NCI-H2081 (cell line): ENCODE measurements around the gene CDH22.

Source experiments
- DNase-seq, 2 experiments: peaks; one replicate each; lab custom pipeline; 2025; lab: John Stamatoyannopoulos, UW

CDH22 gene

DNA sequence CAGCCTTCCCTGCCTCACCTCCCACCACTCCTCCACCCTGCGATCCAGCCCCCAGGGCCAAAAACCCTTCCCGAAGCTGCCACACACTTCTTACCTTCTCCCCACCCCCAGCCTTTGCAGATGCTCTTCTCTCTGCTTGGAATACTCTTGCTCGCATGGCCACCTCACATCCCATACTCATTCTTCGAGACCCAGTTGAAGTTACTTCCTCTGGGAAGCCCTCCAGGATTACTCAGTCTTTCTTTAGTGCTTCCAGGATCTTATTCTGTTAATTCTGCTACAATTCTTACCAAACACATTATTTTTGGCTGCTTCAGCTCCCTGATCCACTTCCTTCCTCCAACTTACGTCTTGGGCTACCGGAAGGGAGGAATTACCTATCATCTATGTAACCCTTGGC lies 135.8 kb downstream of the CDH22 start:
- DNase-seq: no peak

DNA sequence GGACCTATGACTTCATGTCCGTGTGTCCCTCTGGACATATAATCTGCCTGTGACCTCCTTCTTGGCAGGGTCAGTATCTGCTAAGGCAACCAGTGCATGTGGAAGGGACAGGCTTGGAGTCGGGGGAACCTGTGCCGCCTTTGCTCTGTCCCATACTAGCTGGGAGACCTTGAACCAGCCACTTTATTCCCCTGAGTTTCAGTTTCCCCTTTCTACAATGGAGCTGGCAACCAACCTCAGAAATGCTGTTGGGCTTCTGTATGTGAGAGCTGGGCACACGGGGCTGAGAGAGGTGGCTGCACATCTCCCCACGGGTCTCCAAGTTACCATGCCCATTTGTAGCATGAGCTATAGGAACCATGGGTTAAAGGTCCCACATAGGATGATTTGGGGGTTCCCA lies 136.4 kb downstream of the CDH22 start:
- no peak for DNase-seq

DNA sequence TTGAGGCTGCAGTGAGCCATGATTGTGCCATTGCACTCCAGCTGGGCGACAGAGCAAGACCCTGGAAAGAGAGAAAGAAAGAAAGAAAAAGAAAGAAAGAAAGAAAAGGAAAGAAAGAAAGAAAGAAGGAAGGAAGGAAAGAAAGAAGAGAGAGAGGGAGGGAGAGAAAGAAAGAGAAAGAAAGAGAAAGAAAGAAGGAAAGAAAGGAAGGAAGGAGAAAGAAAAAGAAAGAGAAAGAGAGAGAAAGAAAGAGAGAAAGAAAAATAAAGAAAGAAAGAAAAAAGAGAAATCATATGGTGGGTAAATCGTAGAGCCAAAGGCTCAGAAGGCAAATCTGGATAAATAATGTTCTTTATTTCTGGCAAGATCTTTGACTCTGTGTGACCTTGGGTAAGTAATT lies 136.8 kb downstream of the CDH22 start:
- DNase-seq: no peak

DNA sequence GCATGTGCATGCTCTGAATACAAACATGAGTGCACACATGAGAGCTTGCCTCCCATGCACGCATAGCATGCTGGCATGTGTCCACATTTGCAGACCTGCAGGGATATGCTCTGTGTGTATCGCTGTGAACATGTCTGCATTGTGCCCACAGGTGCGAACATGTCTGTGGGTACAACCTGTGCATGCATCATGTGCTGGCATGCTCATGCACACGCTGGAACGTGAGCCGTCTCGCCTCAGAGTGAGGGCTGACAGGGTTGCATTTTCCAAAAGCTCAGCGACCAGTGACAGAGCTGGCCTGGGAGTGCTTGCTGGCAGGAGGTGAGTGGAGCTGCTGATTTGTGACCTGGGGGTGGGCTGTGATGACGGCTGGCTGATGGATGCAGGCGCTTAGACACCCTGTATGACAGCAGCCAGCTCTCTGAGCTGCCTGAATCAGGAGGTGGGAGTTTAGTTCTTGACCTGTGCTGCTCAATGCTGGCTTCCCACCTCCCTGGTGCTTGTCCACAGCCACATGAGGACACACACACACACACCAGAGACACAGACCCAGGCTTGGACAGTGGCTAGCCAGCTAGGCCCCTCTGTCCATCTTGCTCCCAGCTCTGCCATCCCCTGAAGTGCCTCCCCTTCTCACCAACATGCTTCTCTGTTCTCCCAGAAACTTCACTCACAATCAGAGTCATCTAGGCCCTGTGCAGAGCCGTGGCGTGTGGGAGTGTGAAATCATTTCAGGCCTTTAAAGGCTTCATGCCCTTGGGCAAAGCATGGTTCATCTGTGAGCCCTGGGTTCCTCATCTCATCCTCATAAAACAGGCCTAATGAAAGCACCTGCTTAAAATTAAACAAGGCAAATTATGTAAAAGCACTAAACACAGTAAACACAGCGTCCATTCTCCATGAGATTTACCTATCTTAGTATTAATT lies 138.8 kb downstream of the CDH22 start:
- peak in 1 of 2 experiments; percentile 11 for DNase-seq

DNA sequence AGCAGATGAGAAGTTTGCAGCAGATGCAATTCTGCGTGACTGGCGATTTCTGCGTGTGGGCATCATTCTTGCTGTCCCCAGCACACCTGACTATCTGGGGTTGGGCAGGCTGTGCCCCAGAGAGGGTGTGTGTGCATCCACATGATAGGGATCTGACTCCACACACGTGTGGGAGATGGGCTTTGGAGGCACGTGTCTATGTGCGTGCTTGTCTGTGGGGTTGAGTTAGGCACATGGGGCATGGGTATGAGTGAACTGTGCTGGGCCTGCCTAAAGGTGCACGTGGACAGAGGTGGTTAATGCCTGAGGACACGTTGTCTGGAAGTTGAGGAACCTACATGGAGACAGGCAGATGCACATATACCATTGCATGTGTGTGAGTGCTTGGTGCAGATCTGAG lies 139.9 kb downstream of the CDH22 start:
- DNase-seq: no peak

DNA sequence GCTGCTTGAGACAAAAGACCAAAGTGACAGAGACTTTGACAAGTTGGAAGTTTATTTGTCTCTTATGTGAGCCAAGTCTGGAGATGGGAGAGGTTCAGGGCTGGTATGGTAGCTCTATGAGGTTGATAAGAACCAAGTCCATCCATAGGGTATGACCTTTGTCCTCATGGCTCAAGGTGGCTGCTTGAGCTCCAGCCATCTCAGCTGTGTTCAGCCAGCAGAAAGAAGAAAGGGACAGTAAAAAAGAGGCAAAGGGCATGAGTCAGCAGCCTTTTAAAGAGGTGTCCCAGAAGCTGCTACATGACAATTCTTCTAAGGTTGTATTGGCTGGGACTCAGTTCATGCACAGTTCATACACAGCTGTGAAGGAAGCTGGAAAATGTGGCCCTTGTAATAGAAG lies 141.2 kb downstream of the CDH22 start:
- DNase-seq: no peak

DNA sequence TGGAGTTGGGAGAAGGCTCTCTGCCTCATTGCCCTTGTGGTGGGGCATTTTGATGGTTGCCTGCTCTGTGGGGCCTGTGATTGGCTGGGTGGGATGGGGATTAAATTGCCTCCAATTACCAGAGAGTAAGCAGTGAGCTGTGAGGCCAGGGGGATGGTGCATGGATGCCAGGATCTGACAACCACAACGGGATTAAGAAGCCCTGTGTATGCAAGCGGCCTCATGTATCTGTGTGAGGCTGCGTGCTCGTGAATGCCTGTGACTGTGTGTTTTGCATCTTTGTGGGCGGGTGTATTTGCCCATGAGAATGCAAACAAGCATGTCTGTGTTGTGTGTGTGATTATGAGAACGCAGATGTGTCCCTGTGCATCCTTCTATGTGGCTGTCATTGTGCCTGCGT lies 144.0 kb downstream of the CDH22 start:
- DNase-seq: no peak

DNA sequence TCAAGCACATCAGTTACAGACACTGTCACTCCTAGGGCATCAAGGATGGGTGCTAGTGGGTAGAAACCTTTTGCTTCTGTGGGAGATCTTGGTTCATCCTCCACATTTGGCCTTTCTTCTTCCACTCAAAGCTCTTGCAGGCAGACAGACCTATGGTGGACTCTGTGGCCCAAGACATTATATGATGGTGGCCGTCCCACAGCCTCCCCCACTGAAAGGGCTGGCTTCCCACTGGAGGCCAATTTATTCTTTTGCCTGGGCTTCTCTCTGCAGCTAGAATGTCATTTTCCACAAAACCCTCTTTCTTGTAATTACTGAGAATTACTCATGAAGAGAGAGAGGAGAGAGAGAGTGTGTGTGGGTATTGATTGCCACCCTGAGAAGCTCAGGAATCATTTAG lies 146.4 kb downstream of the CDH22 start:
- no peak for DNase-seq

DNA sequence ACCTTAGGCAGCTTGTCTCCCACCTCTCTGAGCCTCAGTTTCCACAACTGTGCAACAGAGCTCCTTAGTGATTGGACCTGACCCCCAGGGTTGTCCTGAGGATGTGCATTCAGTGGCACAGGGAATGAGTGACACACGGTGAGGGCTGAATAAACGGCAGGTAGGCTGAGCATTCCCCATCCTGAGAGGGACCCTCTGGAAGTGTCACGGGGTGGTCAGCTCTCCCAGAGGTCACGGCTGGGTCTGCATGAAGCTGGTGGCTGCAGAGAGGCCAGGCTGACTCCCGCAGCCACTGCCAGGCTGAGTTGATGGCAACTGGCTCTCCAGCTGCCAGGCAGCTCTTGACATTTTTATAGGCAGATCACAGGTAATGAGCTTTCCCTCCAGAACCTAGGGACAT lies 147.6 kb downstream of the CDH22 start:
- no peak for DNase-seq

DNA sequence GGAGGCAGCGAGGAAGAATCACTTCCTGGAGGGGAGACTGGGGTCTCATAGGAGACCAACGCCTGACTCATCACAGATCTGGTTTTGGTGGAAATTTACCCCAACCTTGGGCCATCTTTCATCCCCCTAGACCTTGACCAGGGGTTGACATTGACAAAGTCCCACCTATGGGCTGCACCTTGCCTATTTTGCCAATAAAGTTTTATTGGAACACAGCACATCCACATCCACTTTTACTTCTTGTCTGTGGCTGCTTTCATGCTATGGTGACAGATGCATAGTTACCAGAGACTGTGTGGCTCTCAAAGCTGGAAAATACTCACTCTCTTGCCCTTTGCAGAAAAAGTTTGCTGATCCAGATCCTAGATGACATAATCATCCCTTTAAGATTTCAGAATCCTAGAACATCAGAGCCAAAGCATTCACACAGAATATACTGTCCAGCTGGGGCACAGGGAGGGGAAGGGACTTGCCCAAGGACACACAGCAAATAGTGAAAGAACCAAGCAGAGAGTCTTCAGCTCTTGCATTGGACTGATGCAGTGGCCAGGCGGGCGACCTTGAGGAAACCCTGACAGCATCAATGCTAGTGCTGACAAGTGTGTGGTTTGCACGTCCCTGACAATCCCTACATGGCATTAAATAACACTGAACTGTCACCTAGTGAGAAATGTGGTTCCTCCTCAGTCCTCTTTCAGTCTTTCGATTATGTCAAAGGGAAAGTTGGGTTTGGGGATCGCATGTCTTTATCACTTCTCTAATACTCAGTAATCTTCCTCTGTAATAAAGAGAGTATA lies 149.0 kb downstream of the CDH22 start:
- no peak for DNase-seq

DNA sequence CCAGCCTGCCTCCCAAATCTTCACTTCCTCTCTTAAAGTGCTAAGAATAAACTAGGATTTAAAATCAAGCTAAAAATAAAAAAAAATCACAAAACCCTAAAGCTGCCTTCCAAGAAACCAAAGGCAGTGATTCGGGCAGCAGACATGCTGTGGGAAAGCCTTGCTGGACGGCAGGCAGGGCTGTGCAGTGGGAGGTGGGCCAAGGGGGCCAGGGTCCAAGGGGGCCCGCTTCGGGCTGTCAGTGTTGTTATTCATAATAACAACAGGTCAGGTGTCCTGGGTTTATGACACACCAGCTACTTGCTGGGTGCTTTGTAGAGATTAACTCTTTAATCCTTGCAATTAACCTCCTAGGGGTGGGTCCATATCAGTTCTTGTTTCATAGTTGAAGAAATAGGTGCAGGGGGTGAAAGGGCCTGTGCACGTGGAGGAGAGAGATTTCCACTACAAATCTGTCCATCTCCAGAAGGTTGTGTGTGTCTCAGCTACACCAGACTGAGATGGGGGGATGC lies 149.8 kb downstream of the CDH22 start:
- no peak for DNase-seq

DNA sequence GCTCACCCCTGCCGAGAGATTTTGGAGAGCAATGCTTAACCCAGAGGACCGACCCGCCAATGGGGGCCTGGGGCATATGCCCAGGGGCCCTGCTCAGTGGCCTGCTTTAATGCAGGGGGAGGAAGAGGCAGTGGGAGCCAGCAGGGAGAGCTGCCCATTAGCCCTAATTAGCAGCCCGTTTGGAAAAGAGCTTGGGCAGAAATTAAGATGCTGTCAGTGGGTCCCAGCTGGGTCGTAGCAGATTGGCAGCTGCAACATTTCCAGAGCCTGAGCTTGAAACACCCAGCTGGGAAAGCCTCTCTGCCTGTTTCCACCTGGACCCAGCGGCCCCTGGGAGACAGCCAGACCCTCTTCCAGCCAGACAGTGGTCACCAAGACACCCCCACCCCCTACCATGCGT lies 150.7 kb downstream of the CDH22 start:
- DNase-seq: no peak

DNA sequence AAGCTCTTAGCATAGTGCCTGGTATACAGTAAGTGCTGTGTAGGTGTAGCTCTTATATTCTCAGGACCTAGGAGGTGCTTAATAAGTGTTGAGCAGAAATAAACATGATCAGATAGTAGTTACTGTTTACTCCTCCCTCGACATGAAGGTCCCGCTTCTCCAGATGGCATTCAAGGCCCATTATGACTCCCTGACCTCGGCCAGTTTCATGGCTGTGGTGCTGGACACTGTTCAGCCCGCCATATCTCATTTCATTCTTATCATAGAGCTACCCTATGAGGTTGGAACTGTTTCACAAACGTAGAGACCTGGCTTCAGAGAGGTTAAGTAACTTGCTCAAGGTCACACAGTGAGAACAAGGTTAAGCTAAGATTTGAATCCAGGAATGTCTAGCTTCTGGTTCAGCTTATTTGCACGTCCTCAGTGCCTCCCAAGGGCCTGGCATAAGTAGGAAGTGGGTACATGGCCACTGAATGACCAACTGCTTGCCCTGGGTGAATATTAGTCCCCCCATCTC lies 151.2 kb downstream of the CDH22 start:
- DNase-seq: no peak

DNA sequence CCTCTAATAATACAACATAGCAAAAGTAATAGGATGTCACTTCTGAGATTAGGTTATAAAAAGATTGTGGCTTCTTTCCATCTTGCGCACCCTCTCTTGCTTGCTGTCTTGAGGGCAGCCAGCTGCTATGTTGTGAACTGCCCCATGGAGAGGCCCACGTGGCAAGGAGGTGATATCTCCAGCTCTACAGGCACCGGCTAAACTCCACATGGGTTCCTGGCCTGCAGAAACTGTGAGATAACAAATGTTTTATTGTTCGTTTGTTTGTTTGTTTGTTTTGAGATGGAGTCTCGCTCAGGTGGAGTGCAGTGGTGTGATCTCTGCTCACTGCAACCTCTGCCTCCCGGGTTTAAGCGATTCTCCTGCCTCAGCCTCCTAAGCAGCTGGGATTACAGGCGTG lies 152.2 kb downstream of the CDH22 start:
- DNase-seq: no peak

DNA sequence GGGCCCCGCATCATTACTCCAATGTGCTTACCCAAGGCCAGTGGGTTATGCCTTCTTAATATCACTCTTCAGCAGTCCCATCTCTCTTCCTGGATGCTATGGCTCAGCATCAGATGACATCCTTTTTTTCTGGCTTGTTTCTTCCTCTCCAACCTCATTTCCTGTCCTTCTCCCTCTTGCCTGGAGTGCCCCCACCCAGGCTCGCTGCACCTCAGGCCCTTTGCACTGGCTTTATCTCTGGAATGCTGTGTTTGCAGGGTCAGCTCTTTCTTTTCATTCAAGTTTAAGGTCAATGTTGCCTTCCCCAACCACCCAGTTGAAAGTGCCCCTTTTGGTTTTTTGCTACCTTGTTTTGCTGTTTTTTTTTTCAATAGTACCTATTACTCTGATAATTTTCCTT lies 153.5 kb downstream of the CDH22 start:
- DNase-seq: no peak

DNA sequence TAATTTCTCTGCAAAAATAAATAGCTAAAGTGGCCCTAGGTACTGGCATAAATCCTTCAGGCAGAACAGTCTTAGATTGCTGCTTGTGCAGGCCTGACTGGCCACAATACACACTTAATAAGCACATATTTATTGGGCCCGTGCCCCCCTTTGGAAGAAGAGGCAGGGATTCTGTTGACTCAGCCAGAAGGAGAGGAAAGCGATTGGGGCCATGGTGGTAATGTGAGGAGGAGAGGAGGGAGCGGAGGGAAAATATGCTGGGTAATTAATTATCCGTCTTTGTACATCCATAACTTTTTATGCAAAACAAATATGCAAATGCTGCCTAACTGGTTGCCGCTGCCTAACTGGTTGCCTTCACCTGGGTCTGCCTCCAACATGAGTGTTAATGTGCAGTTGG lies 154.0 kb downstream of the CDH22 start:
- no peak for DNase-seq

DNA sequence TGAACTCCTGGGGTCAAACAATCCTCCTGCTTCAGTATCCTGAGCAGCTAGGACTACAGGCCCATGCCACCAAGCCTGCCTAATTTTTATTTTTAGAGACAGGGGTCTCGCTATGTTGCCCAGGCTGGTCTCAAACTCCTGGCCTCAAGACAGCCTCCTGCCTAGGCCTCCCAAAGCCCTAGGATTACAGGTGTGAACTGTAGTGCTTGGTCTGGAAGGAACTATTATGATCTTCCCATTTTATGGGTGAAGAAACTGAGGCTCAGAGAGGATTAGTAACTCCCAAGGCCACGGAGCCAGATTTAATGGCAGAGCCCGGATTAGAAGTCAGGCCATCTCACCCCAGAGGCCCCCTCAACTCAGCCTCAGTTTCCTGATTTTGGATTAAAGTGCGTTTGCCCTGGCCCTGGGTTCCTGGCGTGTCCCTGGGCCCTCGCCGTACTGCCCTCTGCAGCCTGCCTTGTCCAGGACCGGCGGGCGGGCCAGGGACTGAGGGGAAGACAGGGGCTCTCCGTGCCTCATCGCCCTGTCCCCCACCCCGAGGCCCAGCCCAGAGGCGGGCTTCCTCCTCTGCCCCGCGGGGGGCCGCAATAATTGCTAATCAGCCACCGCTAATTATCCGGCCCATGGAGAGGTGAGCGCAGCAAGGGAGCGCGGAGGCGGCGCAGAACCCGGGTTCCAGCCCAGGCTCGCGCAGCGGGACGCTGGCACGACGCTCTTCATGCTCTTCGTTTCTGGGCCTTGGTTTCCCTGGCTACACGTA lies 155.3 kb downstream of the CDH22 start:
- DNase-seq: no peak

DNA sequence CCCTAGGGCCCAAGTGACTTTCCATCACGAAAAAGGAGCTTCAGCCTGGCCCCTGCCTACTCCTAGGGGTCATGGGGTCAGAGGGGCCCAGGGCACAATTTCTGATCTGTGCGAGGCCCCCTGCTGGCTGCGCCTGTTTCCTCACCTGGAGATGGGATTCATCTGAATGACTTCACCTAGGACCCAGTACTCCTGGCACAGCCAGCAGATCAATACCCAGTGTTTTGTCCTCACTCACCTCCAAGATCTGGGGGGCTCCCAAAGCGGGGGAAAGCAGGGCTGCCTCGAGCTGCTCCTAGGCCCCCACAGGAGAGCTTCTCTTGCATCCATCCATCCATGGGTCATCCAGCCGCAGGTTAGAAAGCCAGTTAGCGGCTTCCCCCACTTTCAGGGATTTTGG lies 156.4 kb downstream of the CDH22 start:
- no peak for DNase-seq

DNA sequence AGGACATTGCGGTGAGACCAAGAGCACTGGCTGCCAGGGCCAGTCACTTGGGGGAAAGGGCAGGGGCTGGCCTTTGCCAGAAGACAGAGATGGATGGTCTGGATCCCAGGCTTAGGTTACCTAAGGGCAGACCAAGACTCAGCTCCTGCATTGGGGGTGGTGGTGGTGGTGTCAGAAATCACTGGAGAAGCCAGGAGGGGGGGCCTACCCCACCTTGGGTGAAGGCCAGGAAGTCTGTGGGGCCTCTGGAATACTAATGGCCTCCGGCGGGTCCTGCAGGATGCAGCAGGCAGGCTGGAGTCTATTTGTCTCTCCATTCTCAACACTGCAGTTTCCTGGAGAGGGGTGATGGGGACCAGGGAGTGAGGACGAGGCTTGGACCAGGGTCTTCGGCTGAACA lies 157.4 kb downstream of the CDH22 start:
- DNase-seq: peak; percentile 3 to 27

DNA sequence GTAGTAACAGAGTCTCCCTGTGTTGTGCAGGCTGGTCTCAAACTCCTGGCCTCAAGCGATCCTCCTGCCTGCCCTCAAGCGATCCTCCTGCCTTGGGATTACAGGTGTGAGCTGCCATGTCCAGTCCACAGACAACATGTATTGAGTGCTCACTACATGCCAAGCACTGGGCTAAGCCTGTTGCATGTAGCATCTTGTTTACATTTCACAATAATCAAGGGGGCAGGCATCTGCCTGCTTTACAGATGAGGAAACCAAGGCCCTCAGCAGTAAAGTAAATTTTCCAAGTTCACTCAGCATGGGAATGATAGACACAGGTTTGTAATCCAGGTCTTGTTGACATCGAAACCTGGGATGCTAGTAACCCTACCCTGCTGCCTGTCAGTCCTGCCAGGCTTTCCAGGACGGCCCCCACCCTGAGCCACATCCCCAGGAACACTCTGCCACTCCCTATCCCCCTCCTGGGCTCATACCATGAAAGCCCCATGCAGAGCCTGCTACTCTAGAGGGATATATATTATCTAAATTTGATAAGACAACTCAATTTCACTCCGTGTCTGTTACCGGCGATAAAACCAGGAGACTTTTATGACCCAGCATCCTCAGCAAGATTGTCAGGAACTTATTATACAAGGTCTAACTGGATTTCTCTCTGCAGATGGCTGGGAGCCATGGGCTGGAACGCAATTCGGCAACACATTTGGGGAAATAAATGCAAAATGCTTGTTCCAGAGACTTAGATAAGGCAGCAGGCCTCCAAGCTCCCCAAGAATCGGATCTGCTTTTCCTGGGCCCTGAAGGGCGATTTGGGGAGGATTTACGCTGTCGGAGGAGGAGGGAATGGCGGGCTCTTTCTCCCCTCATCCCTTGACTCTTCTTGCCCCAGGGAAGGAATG lies 159.7 kb downstream of the CDH22 start:
- DNase-seq: no peak

DNA sequence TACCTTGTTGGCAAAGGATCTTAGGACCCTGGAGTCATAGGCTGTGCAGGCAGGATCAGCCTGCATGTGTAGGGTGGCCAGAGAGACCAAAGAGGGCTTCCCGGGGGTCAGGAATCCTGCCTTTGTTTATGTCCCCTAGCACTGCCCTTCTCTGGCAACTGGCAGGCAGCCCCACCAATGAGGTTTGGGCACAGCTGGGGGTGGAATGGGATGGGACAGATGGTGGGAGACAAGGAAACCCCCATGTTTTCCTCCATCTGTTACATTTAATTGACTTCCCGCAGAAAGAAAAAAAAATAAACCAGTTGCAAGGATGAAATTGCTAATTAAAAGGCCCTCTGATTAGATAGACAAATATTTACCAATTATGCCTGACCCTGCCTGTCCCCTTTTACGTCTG lies 162.6 kb downstream of the CDH22 start:
- DNase-seq: peak; percentile 3 to 8
